Peyer's patch (tissue), 4 donors: ENCODE data around the gene BCL7A. TPM values are rescaled to one million over a fixed set of nuclear protein-coding genes. Genes with fewer than 3 reads are reported as not detected.

Source experiments
- DNase-seq, 3 donors: peaks; one replicate each; pipeline ENCODE4 v3.0.0-alpha.2; 2017 to 2019
- H3K27ac ChIP-seq, 4 donors: fragments of 200-600 bp; sonication (generic); one replicate each; pipeline ENCODE4 v1.5.1; 2016 to 2019
- H3K27me3 ChIP-seq, 2 donors: fragments of 200-600 bp; sonication (generic); one replicate each; pipeline ENCODE4 v1.5.1; 2019
- H3K36me3 ChIP-seq, 3 donors: fragments of 200-600 bp; sonication (generic); one replicate each; pipeline ENCODE4 v1.5.1; 2016 to 2019
- H3K4me1 ChIP-seq, 4 donors: fragments of 200-600 bp; sonication (generic); one replicate each; pipeline ENCODE4 v1.5.1; 2016 to 2019
- H3K4me3 ChIP-seq, 4 donors: fragments of 200-600 bp; sonication (generic); 1 replicate in 3 of 4; 2 replicates in 1 of 4; pipeline ENCODE4 v1.5.1; 2016 to 2019; ENCODE audit warnings: mild to moderate bottlenecking in 1 of 4
- H3K9me3 ChIP-seq, 4 donors: fragments of 200-600 bp; sonication (generic); one replicate each; pipeline ENCODE4 v1.5.1; 2016 to 2019; ENCODE audit warnings: mild to moderate bottlenecking in 1 of 4
- CTCF ChIP-seq, 6 experiments: fragments of 450-650 bp in 4 of 6; fragments of 200-600 bp in 2 of 6; sonication (generic) in 1 of 6; IDR thresholded peaks; one replicate each; pipeline ENCODE4 v1.5.1; 2017 to 2019; ENCODE audit warnings: antibody characterized with exemption in 6 of 6, mild to moderate bottlenecking in 3 of 6, moderate library complexity in 1 of 6
- POLR2A ChIP-seq, 2 donors: fragments of 450-650 bp; IDR thresholded peaks; one replicate each; pipeline ENCODE4 v1.5.1; 2017; ENCODE audit warnings: antibody characterized with exemption in 2 of 2, mild to moderate bottlenecking in 2 of 2, moderate library complexity in 2 of 2
- total RNA-seq, 4 donors: library from RNA; depleted of rRNA; stranded (reverse); fragments of >200 nt; gene quantifications; one replicate each; pipeline ENCODE4 v1.1.0, GENCODE V29; 2016

BCL7A gene
- total RNA-seq, 4 donors from 2014 or later: 3.3 to 23.9 (median 4.4) TPM

- Histone ChIP-seq H3K4me1 (peaks cover 0 to 25% (median 5%) of the 10 kb centered on the region in 4 donors), H3K36me3 (no peaks in the 10 kb centered on the region), H3K4me3 (no peak overlapping the region), H3K9me3 (no peaks in the 10 kb centered on the region), H3K27ac (peak overlapping the region in 1 of 4 donors; percentile 69), H3K27me3 (no peaks in the 10 kb centered on the region)
- DNase-seq: no peak
- no peak for TF ChIP-seq CTCF (IDR thresholded peaks at IDR 0.05)
- no peak for TF ChIP-seq POLR2A (IDR thresholded peaks at IDR 0.05)
Observed at GRCh38 chr12:122004633-122005071, 17.0 kb upstream of the BCL7A start.

- peak overlapping the region in 1 of 4 donors; percentile 69 for H3K27ac ChIP-seq
- H3K36me3 ChIP-seq: no peaks in the 10 kb centered on the region
- H3K4me3 ChIP-seq: no peak overlapping the region
- peaks cover 0 to 29% (median 5%) of the 10 kb centered on the region in 4 donors for H3K4me1 ChIP-seq
- TF ChIP-seq CTCF (IDR thresholded peaks at IDR 0.05): no peak
- no peak for TF ChIP-seq POLR2A (IDR thresholded peaks at IDR 0.05)
- DNase-seq: no peak
- no peaks in the 10 kb centered on the region for H3K9me3 ChIP-seq
- no peaks in the 10 kb centered on the region for H3K27me3 ChIP-seq
Observed at GRCh38 chr12:122005252-122005776, 16.4 kb upstream of the BCL7A start.

- Histone ChIP-seq H3K27me3 (no peaks in the 10 kb centered on the region), H3K36me3 (no peaks in the 10 kb centered on the region), H3K4me3 (no peak overlapping the region), H3K9me3 (no peaks in the 10 kb centered on the region), H3K4me1 (peaks cover 0 to 29% (median 5%) of the 10 kb centered on the region in 4 donors), H3K27ac (peak overlapping the region in 1 of 4 donors; percentile 47)
- no peak for TF ChIP-seq CTCF (IDR thresholded peaks at IDR 0.05)
- TF ChIP-seq POLR2A (IDR thresholded peaks at IDR 0.05): no peak
- DNase-seq: peak in 1 of 3 donors; percentile 42
Observed at GRCh38 chr12:122006186-122006926, 15.3 kb upstream of the BCL7A start.

GRCh38 chr12:122009741-122010140, 11.9 kb upstream of the BCL7A start:
- Histone ChIP-seq H3K27ac (no peak overlapping the region), H3K36me3 (no peaks in the 10 kb centered on the region), H3K4me3 (no peak overlapping the region), H3K27me3 (no peaks in the 10 kb centered on the region), H3K4me1 (peaks cover 0 to 22% (median under 1%) of the 10 kb centered on the region in 4 donors), H3K9me3 (no peaks in the 10 kb centered on the region)
- peak in 1 of 3 donors; percentile 58 for DNase-seq
- TF ChIP-seq POLR2A (IDR thresholded peaks at IDR 0.05) (no peak), CTCF (IDR thresholded peaks at IDR 0.05) (no peak)

GRCh38 chr12:122012184-122012583, 9.5 kb upstream of the BCL7A start:
- Histone ChIP-seq H3K27me3 (no peaks in the 10 kb centered on the region), H3K4me1 (peaks cover 0 to 4% (median 0%) of the 10 kb centered on the region in 4 donors), H3K9me3 (no peaks in the 10 kb centered on the region), H3K36me3 (no peaks in the 10 kb centered on the region), H3K27ac (no peak overlapping the region), H3K4me3 (no peak overlapping the region)
- no peak for DNase-seq
- TF ChIP-seq POLR2A (IDR thresholded peaks at IDR 0.05) (no peak), CTCF (IDR thresholded peaks at IDR 0.05) (no peak)
